ENCODE measurements around the gene DTX3.

DNA sequence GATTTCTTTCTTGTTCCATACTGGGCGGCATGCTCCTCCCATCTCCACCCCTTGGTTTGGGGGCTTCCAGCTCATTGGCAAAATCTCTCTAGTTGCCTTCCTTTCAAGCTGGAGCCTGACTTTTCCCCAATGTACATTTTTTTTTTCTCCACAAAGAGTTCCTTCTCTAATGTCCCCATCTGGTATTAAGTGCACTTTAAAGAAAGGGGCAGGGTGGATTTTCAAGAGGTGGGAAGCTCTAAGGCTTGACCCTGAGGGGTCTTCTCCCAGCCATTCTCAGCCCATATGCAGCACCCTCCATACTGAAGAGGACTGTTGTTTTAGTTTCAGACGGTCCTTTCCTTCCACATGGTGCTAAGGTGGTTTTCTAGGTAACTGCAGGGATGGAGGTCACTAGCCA is 19.5 kb upstream of the DTX3 start:
- TF ChIP-seq, protein P1, sequence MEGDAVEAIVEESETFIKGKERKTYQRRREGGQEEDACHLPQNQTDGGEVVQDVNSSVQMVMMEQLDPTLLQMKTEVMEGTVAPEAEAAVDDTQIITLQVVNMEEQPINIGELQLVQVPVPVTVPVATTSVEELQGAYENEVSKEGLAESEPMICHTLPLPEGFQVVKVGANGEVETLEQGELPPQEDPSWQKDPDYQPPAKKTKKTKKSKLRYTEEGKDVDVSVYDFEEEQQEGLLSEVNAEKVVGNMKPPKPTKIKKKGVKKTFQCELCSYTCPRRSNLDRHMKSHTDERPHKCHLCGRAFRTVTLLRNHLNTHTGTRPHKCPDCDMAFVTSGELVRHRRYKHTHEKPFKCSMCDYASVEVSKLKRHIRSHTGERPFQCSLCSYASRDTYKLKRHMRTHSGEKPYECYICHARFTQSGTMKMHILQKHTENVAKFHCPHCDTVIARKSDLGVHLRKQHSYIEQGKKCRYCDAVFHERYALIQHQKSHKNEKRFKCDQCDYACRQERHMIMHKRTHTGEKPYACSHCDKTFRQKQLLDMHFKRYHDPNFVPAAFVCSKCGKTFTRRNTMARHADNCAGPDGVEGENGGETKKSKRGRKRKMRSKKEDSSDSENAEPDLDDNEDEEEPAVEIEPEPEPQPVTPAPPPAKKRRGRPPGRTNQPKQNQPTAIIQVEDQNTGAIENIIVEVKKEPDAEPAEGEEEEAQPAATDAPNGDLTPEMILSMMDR (IDR thresholded peaks at IDR 0.05), result no peak
- TF ChIP-seq ZFX (IDR thresholded peaks at IDR 0.05; ENCODE audit: borderline replicate concordance), result no peak
